HCT116 (cell line): Measurements from ENCODE around the gene MEN1. TPM values are rescaled to one million over a fixed set of nuclear protein-coding genes. Genes with fewer than 3 reads are reported as not detected.

Experiments used
- ATAC-seq: fragments of 200-7000 bp; cut with Tn5 transposase; 2 replicates; pipeline ENCODE4 v1.9.1; 2020; ENCODE audit warnings: mild to moderate bottlenecking, moderate library complexity
- BruUV-seq: library from RNA; stranded (reverse); fragments of 400-500 nt; replicated peaks from 2 replicates; lab custom pipeline; 2021; lab: Mats Ljungman, UMichigan
- CTCF ChIA-PET: fragments of 300-600 bp; sonication (Branson Sonifier 250); formaldehyde crosslinking; loops from one replicate; lab custom pipeline; 2021; ENCODE audit warnings: antibody characterized with exemption; lab: Charles Lee
- POLR2A ChIA-PET: fragments of 300-600, 350-600 bp; sonication (Branson Sonifier 250); formaldehyde crosslinking; loops from one replicate; lab custom pipeline; 2021; ENCODE audit warnings: antibody characterized with exemption; lab: Charles Lee
- RAD21 ChIA-PET, 2 experiments: fragments of 300-600 bp; sonication (Branson Sonifier 250); formaldehyde crosslinking; loops; one replicate each; lab custom pipeline; 2023; ENCODE audit warnings: low total read pairs in 2 of 2; ENCODE audit not compliant: uncharacterized antibody in 2 of 2, unreplicated experiment in 2 of 2, low non-redundant PET in 1 of 2; lab: Charles Lee
- DNase-seq: peaks from one replicate; pipeline ENCODE4 v3.0.0-alpha.2; 2010; ENCODE audit warnings: low read depth, low spot score
- H2AFZ ChIP-seq: fragments of 200-600 bp; shearing (Covaris generic), sonication (generic); 2 replicates; pipeline ENCODE4 v1.6.1; 2017; ENCODE audit warnings: low read depth, mixed run types, mixed read lengths, antibody characterized with exemption, low read length; ENCODE audit not compliant: poor library complexity, severe bottlenecking
- H3K27ac ChIP-seq: 2 replicates; pipeline ENCODE4 v1.5.1; 2012; ENCODE audit warnings: low read depth, low read length
- H3K27me3 ChIP-seq: fragments of 200-600 bp; sonication (generic); 2 replicates; pipeline ENCODE4 v1.6.1; 2016; ENCODE audit warnings: mixed run types, low read length, mixed read lengths; ENCODE audit not compliant: insufficient read depth
- H3K36me3 ChIP-seq, 2 experiments: fragments of 200-500 bp in 1 of 2; fragments of 200-600 bp in 1 of 2; sonication (Bioruptor generic) in 1 of 2; sonication (generic) in 1 of 2; 2 replicates each; pipeline versions ENCODE4 v1.5.1 to v1.6.1; 2014 to 2016; ENCODE audit warnings: low read length in 2 of 2, inconsistent platforms in 1 of 2, mixed read lengths in 1 of 2, mixed run types in 1 of 2; ENCODE audit not compliant: insufficient read depth in 2 of 2, control insufficient read depth in 1 of 2
- H3K4me1 ChIP-seq, 2 experiments: fragments of 200-600 bp in 1 of 2; sonication (generic) in 1 of 2; 2 replicates each; pipeline versions ENCODE4 v1.5.1 to v1.6.1; 2012 to 2017; ENCODE audit warnings: low read length in 2 of 2, inconsistent platforms in 1 of 2, mild to moderate bottlenecking in 1 of 2, mixed read lengths in 1 of 2, mixed run types in 1 of 2, moderate library complexity in 1 of 2; ENCODE audit not compliant: insufficient read depth in 2 of 2, control insufficient read depth in 1 of 2
- H3K4me2 ChIP-seq: fragments of 200-600 bp; sonication (generic); 2 replicates; pipeline ENCODE4 v1.6.1; 2017; ENCODE audit warnings: mixed run types, low read length, mixed read lengths
- H3K4me3 ChIP-seq, 2 experiments: fragments of 200-600 bp in 1 of 2; sonication (generic) in 1 of 2; replicated peaks in 1 of 2; 2 replicates each; pipeline ENCODE4 v1.5.1; 2011 to 2016; ENCODE audit warnings: low read length in 2 of 2, control low read depth in 1 of 2, low read depth in 1 of 2, mild to moderate bottlenecking in 1 of 2, mixed read lengths in 1 of 2, mixed run types in 1 of 2
- H3K79me2 ChIP-seq: fragments of 200-600 bp; sonication (generic); 2 replicates; pipeline ENCODE4 v1.6.1; 2017; ENCODE audit warnings: mild to moderate bottlenecking, mixed run types, low read length, moderate library complexity, mixed read lengths; ENCODE audit not compliant: insufficient read depth
- H3K9ac ChIP-seq: fragments of 200-600 bp; sonication (generic); 2 replicates; pipeline ENCODE4 v1.6.1; 2016; ENCODE audit warnings: low read length, mixed read lengths
- H3K9me2 ChIP-seq: fragments of 200-600 bp; sonication (generic), shearing (Covaris generic); 2 replicates; pipeline ENCODE4 v1.6.1; 2017; ENCODE audit warnings: mixed run types, mild to moderate bottlenecking, moderate library complexity; ENCODE audit not compliant: insufficient read depth
- H3K9me3 ChIP-seq, 2 experiments: fragments of 200-500 bp in 1 of 2; fragments of 200-600 bp in 1 of 2; sonication (Bioruptor generic) in 1 of 2; sonication (generic) in 1 of 2; 2 replicates each; pipeline ENCODE4 v1.6.1; 2014 to 2017; ENCODE audit warnings: low read length in 2 of 2, mixed read lengths in 2 of 2, inconsistent platforms in 1 of 2, low read depth in 1 of 2, mild to moderate bottlenecking in 1 of 2, mixed run types in 1 of 2, moderate library complexity in 1 of 2; ENCODE audit not compliant: control insufficient read depth in 1 of 2, insufficient read depth in 1 of 2
- H4K20me1 ChIP-seq: fragments of 200-600 bp; sonication (generic), shearing (Covaris generic); 2 replicates; pipeline ENCODE4 v1.6.1; 2017; ENCODE audit warnings: mixed run types, mild to moderate bottlenecking, moderate library complexity; ENCODE audit not compliant: insufficient read depth
- CEBPB ChIP-seq: IDR thresholded peaks from 2 replicates; pipeline ENCODE4 v1.6.1; 2012; ENCODE audit warnings: low read depth
- EGR1 ChIP-seq: IDR thresholded peaks from 2 replicates; pipeline ENCODE4 v1.6.1; 2012; ENCODE audit warnings: low read depth
- EZH2 ChIP-seq: fragments of 200-600 bp; sonication (generic); IDR thresholded peaks from 2 replicates; pipeline ENCODE4 v1.6.1; 2017; ENCODE audit warnings: antibody characterized with exemption, mixed run types
- FOSL1 ChIP-seq: IDR thresholded peaks from 2 replicates; pipeline ENCODE4 v1.6.1; 2012; ENCODE audit warnings: low read depth
- JUND ChIP-seq: IDR thresholded peaks from 2 replicates; pipeline ENCODE4 v1.6.1; 2012
- POLR2A ChIP-seq: IDR thresholded peaks from 2 replicates; pipeline ENCODE4 v1.7.0; 2011; ENCODE audit warnings: borderline replicate concordance; ENCODE audit not compliant: insufficient read depth, insufficient read length; ENCODE audit errors: extremely low read depth
- SIN3A ChIP-seq: IDR thresholded peaks from 2 replicates; pipeline ENCODE4 v1.6.1; 2012; ENCODE audit warnings: low read depth
- SRF ChIP-seq: IDR thresholded peaks from 2 replicates; pipeline ENCODE4 v1.6.1; 2012; ENCODE audit warnings: low read depth
- YY1 ChIP-seq: IDR thresholded peaks from 2 replicates; pipeline ENCODE4 v1.6.1; 2011; ENCODE audit warnings: low read length, low read depth, moderate library complexity, mild to moderate bottlenecking; ENCODE audit not compliant: insufficient replicate concordance; ENCODE audit errors: extremely low read depth
- ZFX ChIP-seq: fragments of 450-650 bp; IDR thresholded peaks from 2 replicates; pipeline ENCODE4 v1.6.1; 2017
- intact Hi-C: fragments of 100-400 bp; cut with micrococcal nuclease; formaldehyde crosslinking; loops from 2 replicates; pipeline ENCODE4 v1.10.0; 2022
- total RNA-seq: library from RNA; stranded (reverse); gene quantifications from one replicate; pipeline ENCODE4 v1.2.1, GENCODE V29; 2021; ENCODE audit not compliant: unreplicated experiment
- TF ChIP-seq, protein P1 (sequence below): IDR thresholded peaks from 2 replicates; pipeline ENCODE4 v1.6.1; 2012
- TF ChIP-seq, protein P2 (sequence below): IDR thresholded peaks from 2 replicates; pipeline ENCODE4 v1.6.1; 2011; ENCODE audit warnings: mild to moderate bottlenecking, low read length, moderate library complexity; ENCODE audit not compliant: insufficient replicate concordance; ENCODE audit errors: extremely low read depth
- TF ChIP-seq, protein P3 (sequence below): IDR thresholded peaks from 2 replicates; pipeline ENCODE4 v1.6.1; 2012

MEN1 gene
- total RNA-seq, 1 experiment from 2014 or later: 62.1 TPM

DNA sequence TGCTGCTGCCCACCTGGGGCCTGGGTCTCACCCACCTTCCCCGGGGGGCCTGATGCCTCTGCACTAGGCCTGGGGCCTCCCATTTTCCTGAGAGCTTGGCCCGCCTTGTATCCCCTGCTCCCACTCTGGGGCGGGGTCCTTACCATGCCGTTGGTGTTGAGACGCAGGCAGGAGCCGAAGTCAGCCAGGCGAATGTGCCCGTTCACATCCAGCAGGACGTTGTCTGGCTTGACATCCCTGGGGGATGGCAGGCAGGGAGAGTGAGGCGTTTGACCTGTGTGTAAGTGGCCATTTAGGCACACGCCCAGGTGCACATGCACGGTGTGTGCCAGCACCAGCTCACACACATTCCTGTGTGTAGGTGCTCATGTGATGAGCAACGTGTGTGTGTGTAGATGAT is 29.0 kb upstream of the MEN1 start:
- H4K20me1 ChIP-seq: no peaks in the 10 kb centered on the region
- no peaks in the 10 kb centered on the region for H3K9me2 ChIP-seq
- POLR2A ChIA-PET: no interaction called here
- no peak overlapping the region for H3K4me3 ChIP-seq
- no peak overlapping the region for H3K9ac ChIP-seq
- H3K27ac ChIP-seq: no peak overlapping the region
- BruUV-seq: no TSS peak
- peaks cover 27 to 43% of the 10 kb centered on the region in 2 experiments for H3K4me1 ChIP-seq
- TF ChIP-seq EGR1: no peak
- TF ChIP-seq, protein P1, sequence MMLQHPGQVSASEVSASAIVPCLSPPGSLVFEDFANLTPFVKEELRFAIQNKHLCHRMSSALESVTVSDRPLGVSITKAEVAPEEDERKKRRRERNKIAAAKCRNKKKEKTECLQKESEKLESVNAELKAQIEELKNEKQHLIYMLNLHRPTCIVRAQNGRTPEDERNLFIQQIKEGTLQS: no peak
- ATAC-seq (no peak), DNase-seq (no peak)
- no peaks in the 10 kb centered on the region for H3K27me3 ChIP-seq
- H2AFZ ChIP-seq: no peak overlapping the region
- peaks cover 6 to 8% of the 10 kb centered on the region in 2 experiments; a peak in 3 of 4 replicates for H3K36me3 ChIP-seq
- intact Hi-C loops: no loop called here
- CTCF ChIA-PET: no interaction called here
- H3K4me2 ChIP-seq: no peak overlapping the region
- H3K79me2 ChIP-seq: peaks cover 22% of the 10 kb centered on the region
- H3K9me3 ChIP-seq: no peaks in the 10 kb centered on the region
- RAD21 ChIA-PET: no interaction called here

DNA sequence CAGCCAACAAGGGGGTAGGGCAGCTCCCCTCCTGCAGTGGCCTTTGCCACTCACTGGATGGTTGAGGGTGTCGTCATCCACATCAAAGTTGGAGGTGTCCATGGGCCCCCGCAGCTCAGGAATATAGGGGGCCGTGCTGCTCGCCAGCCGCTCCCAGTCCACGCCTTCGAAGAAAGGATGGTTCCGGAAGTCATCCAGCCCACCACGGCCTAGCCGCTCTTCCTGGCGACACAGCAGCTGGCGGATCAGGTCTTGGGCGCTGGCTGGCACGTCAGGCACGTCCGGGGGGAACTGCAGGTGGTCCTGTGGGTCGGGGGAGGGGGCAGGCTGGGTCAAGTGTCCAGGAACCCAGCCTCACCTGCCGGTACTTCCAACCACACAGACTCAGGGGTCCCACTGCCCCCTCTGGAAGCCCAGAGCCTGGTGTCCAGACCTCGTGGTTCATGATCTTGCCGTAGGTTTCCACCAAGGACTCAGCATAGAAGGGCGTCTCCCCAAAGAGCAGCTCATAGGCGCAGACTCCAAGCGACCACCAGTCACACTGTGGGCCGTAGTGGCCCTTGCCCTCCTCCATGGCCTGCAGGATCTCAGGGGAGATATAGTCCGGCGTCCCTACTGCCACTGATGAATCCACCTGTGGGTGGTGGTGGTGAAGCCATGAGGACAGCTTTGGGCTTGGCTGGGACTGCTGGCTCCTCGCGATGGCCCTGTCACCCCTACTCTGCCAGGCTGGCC is 28.4 kb upstream of the MEN1 start:
- ChIA-PET CTCF (no interaction called here), POLR2A (no interaction called here), RAD21 (no interaction called here)
- Histone ChIP-seq H3K9me3 (no peaks in the 10 kb centered on the region), H4K20me1 (no peaks in the 10 kb centered on the region), H3K9me2 (no peaks in the 10 kb centered on the region), H3K79me2 (peaks cover 18% of the 10 kb centered on the region), H2AFZ (no peak overlapping the region), H3K27ac (no peak overlapping the region), H3K4me2 (no peak overlapping the region), H3K27me3 (no peaks in the 10 kb centered on the region), H3K9ac (no peak overlapping the region), H3K4me3 (no peak overlapping the region), H3K36me3 (peaks cover 6 to 10% of the 10 kb centered on the region in 2 experiments; a peak in 3 of 4 replicates), H3K4me1 (peaks cover 27 to 39% of the 10 kb centered on the region in 2 experiments)
- DNase-seq: no peak
- no peak for ATAC-seq
- intact Hi-C loops: no loop called here
- TF ChIP-seq JUND: no peak
- TF ChIP-seq, protein P1: no peak
- TF ChIP-seq POLR2A: no peak
- TF ChIP-seq FOSL1: no peak
- no peak for TF ChIP-seq CEBPB
- TF ChIP-seq SIN3A: no peak
- no peak for TF ChIP-seq ZFX
- TF ChIP-seq, protein P2, sequence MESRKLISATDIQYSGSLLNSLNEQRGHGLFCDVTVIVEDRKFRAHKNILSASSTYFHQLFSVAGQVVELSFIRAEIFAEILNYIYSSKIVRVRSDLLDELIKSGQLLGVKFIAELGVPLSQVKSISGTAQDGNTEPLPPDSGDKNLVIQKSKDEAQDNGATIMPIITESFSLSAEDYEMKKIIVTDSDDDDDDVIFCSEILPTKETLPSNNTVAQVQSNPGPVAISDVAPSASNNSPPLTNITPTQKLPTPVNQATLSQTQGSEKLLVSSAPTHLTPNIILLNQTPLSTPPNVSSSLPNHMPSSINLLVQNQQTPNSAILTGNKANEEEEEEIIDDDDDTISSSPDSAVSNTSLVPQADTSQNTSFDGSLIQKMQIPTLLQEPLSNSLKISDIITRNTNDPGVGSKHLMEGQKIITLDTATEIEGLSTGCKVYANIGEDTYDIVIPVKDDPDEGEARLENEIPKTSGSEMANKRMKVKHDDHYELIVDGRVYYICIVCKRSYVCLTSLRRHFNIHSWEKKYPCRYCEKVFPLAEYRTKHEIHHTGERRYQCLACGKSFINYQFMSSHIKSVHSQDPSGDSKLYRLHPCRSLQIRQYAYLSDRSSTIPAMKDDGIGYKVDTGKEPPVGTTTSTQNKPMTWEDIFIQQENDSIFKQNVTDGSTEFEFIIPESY: no peak
- no peak for TF ChIP-seq EGR1
- TF ChIP-seq, protein P3, sequence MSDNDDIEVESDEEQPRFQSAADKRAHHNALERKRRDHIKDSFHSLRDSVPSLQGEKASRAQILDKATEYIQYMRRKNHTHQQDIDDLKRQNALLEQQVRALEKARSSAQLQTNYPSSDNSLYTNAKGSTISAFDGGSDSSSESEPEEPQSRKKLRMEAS: no peak
- TF ChIP-seq EZH2: no peak
- no peak for TF ChIP-seq YY1
- TF ChIP-seq SRF: no peak
- BruUV-seq: no TSS peak
